ENCODE data around the gene G6PC3.

The G6PC3 gene

DNA sequence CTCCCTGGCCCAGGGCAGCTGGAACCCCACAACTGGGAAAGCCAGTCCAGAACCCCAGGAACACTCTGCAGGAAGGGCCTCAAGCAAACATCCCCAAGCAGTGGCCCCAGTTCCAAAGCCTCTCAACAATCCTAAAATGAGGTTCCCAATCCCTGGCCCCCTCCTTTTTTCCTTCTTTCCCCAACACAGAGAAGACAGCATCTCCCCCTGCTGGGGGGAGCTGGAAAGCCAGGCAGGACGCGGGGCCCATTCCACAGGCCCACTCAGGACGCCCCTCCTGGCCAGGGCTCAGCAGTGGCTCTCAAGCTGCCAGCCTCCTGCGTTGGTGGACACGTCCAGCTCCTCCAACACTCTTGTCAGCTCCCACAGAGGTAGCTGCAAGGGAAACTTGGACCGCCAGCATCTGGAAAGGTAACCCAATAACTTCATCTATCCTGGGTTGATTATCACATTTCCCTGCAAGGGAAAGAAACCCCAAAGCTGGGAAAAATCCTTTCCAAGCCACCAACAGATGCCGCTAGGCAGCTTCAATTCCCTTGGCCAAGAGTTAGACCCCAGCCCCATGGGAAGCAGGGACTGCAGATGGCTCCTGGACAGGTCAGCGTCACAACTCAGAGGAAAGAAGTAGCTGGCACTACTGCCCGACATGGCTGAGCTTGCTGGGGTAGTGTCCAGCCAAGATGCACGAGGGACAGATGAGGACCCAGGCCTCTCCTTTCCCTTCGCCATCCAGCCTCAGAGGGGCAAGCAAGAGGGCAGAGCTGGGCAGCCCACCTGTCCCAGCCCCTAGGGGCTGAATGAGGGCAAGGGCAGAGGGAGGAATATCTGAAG, 45.3 kb downstream of the G6PC3 start:
- no peak overlapping the region for H3K4me3 ChIP-seq (replicated peaks; ENCODE audit: insufficient read depth, low read length)
- TF ChIP-seq, protein P1, sequence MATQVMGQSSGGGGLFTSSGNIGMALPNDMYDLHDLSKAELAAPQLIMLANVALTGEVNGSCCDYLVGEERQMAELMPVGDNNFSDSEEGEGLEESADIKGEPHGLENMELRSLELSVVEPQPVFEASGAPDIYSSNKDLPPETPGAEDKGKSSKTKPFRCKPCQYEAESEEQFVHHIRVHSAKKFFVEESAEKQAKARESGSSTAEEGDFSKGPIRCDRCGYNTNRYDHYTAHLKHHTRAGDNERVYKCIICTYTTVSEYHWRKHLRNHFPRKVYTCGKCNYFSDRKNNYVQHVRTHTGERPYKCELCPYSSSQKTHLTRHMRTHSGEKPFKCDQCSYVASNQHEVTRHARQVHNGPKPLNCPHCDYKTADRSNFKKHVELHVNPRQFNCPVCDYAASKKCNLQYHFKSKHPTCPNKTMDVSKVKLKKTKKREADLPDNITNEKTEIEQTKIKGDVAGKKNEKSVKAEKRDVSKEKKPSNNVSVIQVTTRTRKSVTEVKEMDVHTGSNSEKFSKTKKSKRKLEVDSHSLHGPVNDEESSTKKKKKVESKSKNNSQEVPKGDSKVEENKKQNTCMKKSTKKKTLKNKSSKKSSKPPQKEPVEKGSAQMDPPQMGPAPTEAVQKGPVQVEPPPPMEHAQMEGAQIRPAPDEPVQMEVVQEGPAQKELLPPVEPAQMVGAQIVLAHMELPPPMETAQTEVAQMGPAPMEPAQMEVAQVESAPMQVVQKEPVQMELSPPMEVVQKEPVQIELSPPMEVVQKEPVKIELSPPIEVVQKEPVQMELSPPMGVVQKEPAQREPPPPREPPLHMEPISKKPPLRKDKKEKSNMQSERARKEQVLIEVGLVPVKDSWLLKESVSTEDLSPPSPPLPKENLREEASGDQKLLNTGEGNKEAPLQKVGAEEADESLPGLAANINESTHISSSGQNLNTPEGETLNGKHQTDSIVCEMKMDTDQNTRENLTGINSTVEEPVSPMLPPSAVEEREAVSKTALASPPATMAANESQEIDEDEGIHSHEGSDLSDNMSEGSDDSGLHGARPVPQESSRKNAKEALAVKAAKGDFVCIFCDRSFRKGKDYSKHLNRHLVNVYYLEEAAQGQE (IDR thresholded peaks at IDR 0.05; ENCODE audit: insufficient replicate concordance, low read depth): no peak
- TF ChIP-seq, protein P2, sequence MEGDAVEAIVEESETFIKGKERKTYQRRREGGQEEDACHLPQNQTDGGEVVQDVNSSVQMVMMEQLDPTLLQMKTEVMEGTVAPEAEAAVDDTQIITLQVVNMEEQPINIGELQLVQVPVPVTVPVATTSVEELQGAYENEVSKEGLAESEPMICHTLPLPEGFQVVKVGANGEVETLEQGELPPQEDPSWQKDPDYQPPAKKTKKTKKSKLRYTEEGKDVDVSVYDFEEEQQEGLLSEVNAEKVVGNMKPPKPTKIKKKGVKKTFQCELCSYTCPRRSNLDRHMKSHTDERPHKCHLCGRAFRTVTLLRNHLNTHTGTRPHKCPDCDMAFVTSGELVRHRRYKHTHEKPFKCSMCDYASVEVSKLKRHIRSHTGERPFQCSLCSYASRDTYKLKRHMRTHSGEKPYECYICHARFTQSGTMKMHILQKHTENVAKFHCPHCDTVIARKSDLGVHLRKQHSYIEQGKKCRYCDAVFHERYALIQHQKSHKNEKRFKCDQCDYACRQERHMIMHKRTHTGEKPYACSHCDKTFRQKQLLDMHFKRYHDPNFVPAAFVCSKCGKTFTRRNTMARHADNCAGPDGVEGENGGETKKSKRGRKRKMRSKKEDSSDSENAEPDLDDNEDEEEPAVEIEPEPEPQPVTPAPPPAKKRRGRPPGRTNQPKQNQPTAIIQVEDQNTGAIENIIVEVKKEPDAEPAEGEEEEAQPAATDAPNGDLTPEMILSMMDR (IDR thresholded peaks at IDR 0.05; ENCODE audit: insufficient read depth, low read length): peak; percentile 44
- peak in 1 of 2 experiments; percentile 37 for DNase-seq (ENCODE audit: low read depth in 1 of 2, low spot score in 1 of 2)
- no peak overlapping the region for H3K27ac ChIP-seq (replicated peaks)
- no peaks in the 10 kb centered on the region for H3K27me3 ChIP-seq (ENCODE audit: insufficient read depth, poor library complexity, severe bottlenecking)

DNA sequence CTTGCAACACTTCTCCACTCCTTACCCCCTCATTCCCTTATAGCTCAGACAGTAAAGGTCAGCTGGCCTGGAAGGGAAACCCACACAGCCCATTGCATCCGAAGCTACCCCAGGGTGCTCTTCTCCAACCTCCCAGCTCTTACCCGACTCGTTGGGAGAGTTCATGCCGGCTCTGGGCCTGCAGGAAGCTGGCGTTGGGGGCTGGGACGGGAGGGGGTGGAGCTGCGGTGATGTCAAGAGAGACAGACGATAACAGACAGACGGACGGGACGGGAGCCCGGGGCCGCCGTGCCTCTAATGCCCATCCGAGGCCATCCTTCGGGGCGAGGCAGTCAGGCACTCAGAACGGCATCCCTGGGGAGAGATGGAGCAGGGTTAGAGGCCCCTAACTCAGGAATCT, 46.8 kb downstream of the G6PC3 start:
- no peak for DNase-seq (ENCODE audit: low read depth in 1 of 2, low spot score in 1 of 2)
- Histone ChIP-seq H3K27me3 (ENCODE audit: insufficient read depth, poor library complexity, severe bottlenecking) (no peaks in the 10 kb centered on the region), H3K4me3 (replicated peaks; ENCODE audit: insufficient read depth, low read length) (no peak overlapping the region), H3K27ac (replicated peaks) (no peak overlapping the region)
- TF ChIP-seq SPI1 (IDR thresholded peaks at IDR 0.05; ENCODE audit: borderline replicate concordance, low read depth): no peak
- TF ChIP-seq, protein P1 (IDR thresholded peaks at IDR 0.05; ENCODE audit: insufficient replicate concordance, low read depth): no peak
- TF ChIP-seq, protein P2 (IDR thresholded peaks at IDR 0.05; ENCODE audit: insufficient read depth, low read length): no peak
- TF ChIP-seq GABPA (IDR thresholded peaks at IDR 0.05; ENCODE audit: low read depth): no peak
- no peak for TF ChIP-seq POLR2AphosphoS5 (IDR thresholded peaks at IDR 0.05; ENCODE audit: low read depth)

DNA sequence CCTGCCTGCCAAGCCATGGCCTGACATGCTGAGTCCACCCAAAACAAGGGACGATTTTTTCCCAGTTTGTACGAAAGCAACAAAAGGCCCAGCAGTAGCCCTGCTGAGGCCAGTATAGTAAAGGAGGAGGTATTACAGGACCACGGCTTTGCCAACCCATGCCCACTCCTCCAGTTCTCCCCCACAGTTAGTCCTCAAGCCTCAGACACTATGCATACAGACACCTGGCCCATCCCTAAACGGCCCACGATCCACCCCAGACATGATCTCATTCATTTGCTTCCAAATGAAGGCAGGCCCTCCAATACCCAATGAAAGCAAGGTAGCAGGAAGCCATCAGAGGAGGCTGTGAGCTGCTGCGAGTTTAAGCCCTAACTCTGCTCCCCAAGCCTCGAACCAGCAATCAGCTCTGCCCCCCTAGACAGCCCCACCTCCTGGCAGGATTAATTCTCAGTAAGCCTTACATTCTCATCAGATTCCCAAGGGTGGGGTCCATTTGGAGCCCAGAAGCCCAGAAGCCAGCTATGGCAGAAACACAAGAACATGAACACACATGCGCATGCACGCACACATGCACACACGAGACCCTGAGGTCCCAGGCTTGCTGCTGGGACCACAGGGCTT, 48.0 kb downstream of the G6PC3 start:
- Histone ChIP-seq H3K27ac (replicated peaks) (no peak overlapping the region), H3K4me3 (replicated peaks; ENCODE audit: insufficient read depth, low read length) (no peak overlapping the region), H3K27me3 (ENCODE audit: insufficient read depth, poor library complexity, severe bottlenecking) (no peaks in the 10 kb centered on the region)
- TF ChIP-seq, protein P2 (IDR thresholded peaks at IDR 0.05; ENCODE audit: insufficient read depth, low read length): no peak
- no peak for TF ChIP-seq SPI1 (IDR thresholded peaks at IDR 0.05; ENCODE audit: borderline replicate concordance, low read depth)
- no peak for TF ChIP-seq POLR2AphosphoS5 (IDR thresholded peaks at IDR 0.05; ENCODE audit: low read depth)
- TF ChIP-seq, protein P1 (IDR thresholded peaks at IDR 0.05; ENCODE audit: insufficient replicate concordance, low read depth): no peak
- TF ChIP-seq GABPA (IDR thresholded peaks at IDR 0.05; ENCODE audit: low read depth): no peak
- DNase-seq (ENCODE audit: low read depth in 1 of 2, low spot score in 1 of 2): no peak
